Breast epithelium (tissue), 3 donors: ENCODE measurements around the gene NAPSA.

ENCODE experiments used
- POLR2A ChIP-seq: fragments of 450-650 bp; IDR thresholded peaks from one replicate; pipeline ENCODE4 v1.6.1; 2016; ENCODE audit warnings: antibody characterized with exemption, mild to moderate bottlenecking, moderate library complexity
- TF ChIP-seq, protein P1 (sequence below), 3 donors: fragments of 450-650 bp; IDR thresholded peaks; one replicate each; pipeline ENCODE4 v1.5.1; 2016 to 2017; ENCODE audit warnings: antibody characterized with exemption in 3 of 3, mild to moderate bottlenecking in 3 of 3, moderate library complexity in 3 of 3

- no peak for TF ChIP-seq POLR2A
- TF ChIP-seq, protein P1, sequence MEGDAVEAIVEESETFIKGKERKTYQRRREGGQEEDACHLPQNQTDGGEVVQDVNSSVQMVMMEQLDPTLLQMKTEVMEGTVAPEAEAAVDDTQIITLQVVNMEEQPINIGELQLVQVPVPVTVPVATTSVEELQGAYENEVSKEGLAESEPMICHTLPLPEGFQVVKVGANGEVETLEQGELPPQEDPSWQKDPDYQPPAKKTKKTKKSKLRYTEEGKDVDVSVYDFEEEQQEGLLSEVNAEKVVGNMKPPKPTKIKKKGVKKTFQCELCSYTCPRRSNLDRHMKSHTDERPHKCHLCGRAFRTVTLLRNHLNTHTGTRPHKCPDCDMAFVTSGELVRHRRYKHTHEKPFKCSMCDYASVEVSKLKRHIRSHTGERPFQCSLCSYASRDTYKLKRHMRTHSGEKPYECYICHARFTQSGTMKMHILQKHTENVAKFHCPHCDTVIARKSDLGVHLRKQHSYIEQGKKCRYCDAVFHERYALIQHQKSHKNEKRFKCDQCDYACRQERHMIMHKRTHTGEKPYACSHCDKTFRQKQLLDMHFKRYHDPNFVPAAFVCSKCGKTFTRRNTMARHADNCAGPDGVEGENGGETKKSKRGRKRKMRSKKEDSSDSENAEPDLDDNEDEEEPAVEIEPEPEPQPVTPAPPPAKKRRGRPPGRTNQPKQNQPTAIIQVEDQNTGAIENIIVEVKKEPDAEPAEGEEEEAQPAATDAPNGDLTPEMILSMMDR (IDR thresholded peaks at IDR 0.05) = no peak
These were observed 41.1 kb downstream of the NAPSA start for GRCh38 chr19:50324331-50324730.
